HG02981 (cell line): ENCODE results near the gene PEX6.
"Not testable (repeated sequence)": the region's sequence is repeated elsewhere in the genome, so short reads cannot be mapped to it uniquely, and the experiment has no call there.

ENCODE experiments used
- ATAC-seq: cut with Tn5 transposase; IDR thresholded peaks from one replicate; pipeline ENCODE4 v1.9.1; 2021; ENCODE audit warnings: mild to moderate bottlenecking, moderate library complexity; ENCODE audit not compliant: unreplicated experiment

PEX6 gene

GRCh38 chr6:42998205-42998604 is 19.2 kb upstream of the PEX6 start:
- not testable (repeated sequence) for ATAC-seq

DNA sequence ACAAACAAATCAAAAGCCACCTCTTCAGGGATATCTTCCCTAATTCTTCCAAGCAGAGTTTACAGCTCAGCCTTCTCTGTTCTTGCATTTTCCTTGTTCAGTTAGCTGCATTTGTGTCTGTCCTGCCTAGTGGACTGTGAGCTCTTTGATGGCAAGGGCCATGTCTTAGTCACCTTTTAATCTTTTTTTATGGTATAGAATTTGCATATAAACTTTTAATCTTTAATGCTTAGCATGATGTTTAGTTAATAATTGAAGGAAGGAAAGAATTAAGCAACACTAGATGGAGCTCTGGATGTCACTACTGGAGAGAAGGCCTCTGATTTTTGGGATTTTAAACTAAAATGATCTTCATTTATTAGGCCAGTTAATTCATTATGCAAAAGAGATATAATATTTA is 17.5 kb upstream of the PEX6 start:
- ATAC-seq, result no peak

- no peak for ATAC-seq
Measured at GRCh38 chr6:42993445-42993844, 14.5 kb upstream of the PEX6 start.

- ATAC-seq, result no peak
Measured at GRCh38 chr6:42989923-42990322, 10.9 kb upstream of the PEX6 start.

DNA sequence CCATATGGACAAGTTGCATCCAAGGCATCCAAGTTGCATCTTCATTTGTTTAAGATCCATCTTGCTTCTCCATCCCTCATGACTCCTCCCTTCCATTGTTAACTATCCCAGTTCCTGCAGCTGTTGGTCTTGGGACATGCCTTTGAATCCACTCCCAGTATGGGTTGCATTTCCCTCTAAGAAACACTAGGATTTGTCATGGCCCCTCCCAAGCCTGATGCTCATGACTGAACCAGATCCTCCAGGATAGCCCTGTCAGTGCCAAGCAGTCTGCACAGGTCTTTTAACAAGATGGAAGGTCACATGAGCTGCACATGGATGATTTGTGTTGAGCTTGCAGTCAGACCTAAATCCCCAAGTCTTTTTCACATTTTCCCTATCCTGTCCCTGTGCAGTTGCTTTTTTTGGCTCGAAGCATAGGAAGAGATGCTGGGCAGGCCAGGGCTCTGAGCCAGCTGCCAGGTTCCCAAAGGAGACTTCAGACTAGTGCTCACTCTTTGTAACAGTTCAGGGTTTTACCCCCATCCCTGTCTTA is 9.6 kb upstream of the PEX6 start:
- ATAC-seq, result no peak

DNA sequence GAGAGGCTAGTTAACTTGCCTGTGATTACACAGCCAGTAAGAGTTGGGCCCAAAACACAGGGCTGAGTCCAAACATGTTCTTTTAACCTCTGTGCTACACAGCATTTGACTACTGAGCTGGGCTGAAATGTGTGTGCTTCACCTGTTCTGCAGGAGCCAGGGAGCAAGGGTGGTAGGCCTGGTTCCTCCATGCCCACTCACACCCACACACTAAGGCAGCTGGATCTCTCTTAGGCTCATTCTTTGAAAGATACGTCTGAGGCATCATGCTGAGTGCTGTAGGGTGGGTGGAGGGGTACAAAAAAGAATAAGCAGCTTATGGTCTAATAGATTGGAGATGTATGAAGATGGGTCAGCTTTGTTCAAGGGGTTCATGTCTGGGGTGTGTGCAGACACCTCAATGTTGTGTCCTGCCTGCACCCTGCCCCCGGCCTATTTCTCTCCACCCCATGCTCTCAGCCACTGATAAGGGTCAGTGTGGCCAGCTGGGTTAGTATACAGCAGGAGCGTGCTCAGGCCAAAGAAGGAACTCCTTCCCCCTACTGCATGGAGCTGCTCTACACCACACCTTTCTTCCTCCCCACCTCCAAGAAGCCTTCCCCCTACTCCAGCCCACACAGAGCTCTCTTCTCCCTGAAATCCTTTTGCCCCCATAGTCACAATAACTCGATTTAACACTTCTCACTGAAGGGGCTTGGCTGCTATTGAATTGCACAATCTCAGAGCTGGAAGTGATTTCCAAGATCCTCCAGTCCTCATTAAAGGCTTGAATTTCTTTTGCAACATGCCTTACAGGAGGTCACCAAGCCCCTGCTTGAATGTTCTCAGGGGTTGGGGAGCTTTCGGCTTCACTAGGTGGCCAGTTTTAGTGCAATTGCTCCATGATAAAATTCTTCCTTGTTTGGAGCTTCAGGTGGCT is 8.8 kb upstream of the PEX6 start:
- ATAC-seq, result no peak

GRCh38 chr6:42984924-42985475 is 6.0 kb upstream of the PEX6 start:
- ATAC-seq, result no peak

DNA sequence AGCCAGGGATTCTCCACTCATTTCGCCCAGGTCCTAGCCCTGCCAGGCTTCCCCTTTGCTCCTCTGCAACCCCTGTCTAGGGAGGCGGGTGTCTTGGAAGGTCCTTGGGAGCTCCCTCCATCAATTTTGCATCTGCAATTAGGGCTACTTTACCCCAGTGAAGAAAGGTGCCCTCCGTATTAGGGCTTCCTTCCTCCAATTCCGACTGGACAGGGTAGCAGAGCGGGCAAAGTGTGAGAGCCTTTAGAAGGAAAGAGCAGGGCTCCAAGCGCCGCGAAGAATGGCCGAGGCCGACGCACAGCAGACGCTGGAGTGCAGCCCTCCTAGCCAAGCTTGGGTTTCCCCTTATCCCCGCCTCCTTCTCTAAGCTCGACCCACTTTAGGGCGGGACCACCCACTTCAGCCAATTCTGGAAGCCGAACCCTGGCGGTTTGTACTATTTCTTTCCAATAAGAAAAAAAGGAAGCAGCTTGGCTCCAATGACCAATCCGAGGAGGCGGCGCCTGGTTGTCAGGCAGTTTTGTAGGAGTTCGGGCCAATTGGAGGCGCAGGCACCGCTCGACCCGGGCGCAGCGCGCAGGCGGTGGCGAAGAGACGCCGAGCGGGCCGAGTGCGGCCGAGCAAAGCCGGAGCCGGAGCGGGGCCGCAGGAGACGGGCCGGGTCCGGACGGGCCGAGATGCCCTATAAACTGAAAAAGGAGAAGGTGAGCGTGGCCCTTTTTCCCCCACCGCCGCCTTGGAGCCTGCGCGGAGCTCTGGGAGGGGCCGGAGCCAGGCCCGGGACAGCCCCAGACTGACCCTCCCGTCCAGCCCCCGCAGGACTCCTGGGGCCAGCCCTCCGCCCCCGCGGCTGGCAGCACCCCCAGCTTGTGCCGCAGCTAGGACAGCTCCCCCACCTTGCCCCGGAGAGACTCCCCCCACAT is 5.3 kb upstream of the PEX6 start, which contains the start of gene PPP2R5D:
Gene PPP2R5D, plus strand, starts transcription at position 570 of the 923 bp plus-strand sequence. Its CDS starts 108 bp downstream, at position 678.
- peak; percentile 93 for ATAC-seq

DNA sequence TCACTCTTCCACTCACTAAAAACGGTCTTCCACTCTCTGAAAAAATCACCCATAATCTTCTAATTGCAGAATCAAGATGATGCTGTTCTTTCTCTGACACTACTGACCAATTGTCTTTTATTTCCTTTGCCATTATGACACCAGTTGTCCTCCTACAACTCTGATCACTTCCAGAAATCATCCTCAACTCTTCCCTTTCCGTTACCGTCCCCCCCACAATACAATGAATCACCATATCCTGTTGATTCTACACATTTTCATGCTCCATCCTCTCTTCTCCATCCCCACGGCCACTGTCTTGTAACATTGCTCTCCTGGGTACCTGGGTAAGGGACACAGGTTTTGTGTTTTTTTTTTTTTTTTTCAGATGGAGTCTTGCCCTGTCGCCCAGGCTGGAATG is 2.9 kb upstream of the PEX6 start:
- no peak for ATAC-seq

- ATAC-seq, result no peak
Measured at GRCh38 chr6:42979523-42980177, 669 bp upstream of the PEX6 start.

DNA sequence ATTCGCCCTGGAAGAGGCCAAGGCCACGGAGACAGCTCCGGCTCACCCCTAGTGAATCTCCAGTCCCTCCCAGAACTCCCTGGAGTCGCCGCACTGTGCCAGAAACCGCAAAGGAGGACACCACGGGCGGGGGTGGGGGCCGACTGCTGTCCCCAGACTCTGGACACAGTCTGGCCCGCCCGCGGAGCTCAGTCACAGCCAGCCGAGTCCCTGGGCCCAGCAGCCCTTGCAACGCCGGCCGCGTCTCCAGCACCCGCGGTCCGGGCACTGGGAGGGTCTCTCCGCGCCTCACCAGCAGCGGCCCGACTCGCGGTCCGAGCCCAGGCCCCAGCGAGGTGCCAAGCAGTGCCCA is 518 bp downstream of the PEX6 start:
- ATAC-seq, result peak; percentile 25

DNA sequence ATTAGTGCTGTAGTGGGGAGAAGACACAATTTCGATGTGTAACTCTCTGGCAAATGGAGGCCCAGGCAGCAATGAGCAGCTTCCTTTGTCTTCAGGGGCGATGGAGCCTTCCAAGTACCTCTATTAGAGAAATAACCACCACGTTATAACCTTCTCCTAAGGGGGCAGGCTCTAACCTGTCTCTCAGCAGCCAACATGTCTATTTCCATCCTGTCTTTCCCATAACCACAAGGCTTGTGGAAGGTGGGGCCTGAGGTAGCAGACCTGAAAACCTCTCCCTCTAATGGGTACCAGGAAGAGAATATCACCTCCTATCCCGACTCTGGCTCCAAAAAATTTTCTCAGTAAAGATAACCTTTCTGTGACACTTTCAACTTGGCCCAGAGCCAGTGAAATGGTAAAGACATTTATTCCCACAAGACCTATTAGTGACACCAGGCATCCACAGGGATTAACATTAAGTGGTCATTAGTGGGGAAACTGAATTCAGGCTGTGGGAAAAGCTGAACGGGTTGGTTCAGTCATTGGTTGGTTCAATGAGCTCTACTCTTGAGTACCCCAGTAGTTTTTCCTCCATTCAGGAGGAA is 4.0 kb downstream of the PEX6 start:
- ATAC-seq, result no peak

DNA sequence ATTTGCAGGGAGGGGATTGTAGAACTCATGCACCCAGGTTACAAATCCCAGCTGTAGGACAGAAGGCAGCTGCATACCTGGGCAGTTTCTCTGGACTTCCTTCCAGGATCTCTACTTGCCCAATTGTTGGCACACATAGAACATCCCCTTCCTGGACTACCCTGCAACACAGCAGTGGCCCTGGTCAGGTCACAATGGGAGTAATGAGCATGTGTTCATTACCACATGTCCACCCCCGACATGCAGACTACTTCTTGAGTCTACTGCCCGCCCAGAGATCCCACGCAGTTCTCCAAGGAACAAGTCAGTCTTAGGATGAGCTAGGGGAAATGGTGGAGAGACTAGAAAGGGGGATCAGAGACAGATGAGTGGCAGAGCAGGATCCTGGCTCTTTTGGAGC is 5.1 kb downstream of the PEX6 start:
- no peak for ATAC-seq

- ATAC-seq, result no peak
Measured at GRCh38 chr6:42971746-42972327, 7.1 kb downstream of the PEX6 start.

GRCh38 chr6:42970871-42971612 is 7.9 kb downstream of the PEX6 start:
- no peak for ATAC-seq

DNA sequence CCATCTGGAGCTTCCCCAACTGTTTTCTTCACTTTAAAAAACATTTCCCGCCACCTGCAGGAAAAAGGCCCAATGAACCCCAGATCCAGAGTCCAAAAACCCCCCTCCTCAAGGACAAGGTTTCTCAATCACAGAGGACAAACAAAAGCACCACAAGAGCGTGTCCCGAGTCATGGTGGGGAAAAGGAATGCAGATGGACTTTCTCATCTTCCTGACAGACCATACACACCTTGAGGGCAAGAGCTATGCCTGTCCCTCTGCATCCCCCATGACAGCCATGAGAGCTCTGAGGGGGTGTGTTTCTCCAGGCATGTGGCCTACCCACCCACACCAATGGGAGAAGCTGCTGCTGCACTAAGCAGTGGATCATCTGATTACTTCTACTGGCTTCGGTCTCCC is 9.0 kb downstream of the PEX6 start:
- ATAC-seq, result no peak

DNA sequence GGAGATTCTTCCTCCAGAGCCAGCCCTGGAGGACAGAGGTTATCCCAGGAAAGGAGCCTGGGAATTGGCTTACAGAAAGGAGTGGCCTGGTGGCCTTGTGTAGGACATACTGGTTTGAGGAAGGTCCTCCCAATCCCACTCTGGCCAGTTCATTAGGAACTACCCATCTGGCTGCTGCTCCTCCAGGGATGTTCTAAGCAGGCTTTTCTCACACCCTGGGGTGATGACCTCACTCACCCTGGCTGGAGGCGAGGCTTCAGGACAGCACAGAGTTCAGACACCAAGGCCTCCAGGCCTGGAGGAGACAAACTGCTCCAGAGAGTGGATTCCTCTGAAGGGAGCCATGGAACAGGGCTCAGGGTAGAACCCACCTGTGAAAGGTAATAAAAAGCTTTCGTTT is 9.6 kb downstream of the PEX6 start:
- no peak for ATAC-seq

GRCh38 chr6:42968783-42969182 is 10.2 kb downstream of the PEX6 start:
- no peak for ATAC-seq

GRCh38 chr6:42968126-42968701 is 10.8 kb downstream of the PEX6 start:
- no peak for ATAC-seq
